ENCODE measurements around the gene RTP3.

Gene RTP3

GRCh38 chr3:46468753-46469600, 28.8 kb upstream of the RTP3 start:
- TF ChIP-seq CTCF (IDR thresholded peaks at IDR 0.05; ENCODE audit: control insufficient read depth, extremely low read depth, insufficient read depth) = no peak
- H3K4me3 ChIP-seq (ENCODE audit: low read depth, low read length) = no peak overlapping the region

GRCh38 chr3:46469680-46470357, 28.0 kb upstream of the RTP3 start:
- no peak for DNase-seq (ENCODE audit: low read depth)
- H3K4me3 ChIP-seq (ENCODE audit: low read depth, low read length) = no peak overlapping the region
- no peak for TF ChIP-seq CTCF (IDR thresholded peaks at IDR 0.05; ENCODE audit: control insufficient read depth, extremely low read depth, insufficient read depth)

More at GRCh38 chr3:46468753-46469600, 28.8 kb upstream of the RTP3 start:
- no peak for DNase-seq (ENCODE audit: low read depth)

- no peak for TF ChIP-seq CTCF (IDR thresholded peaks at IDR 0.05; ENCODE audit: control insufficient read depth, extremely low read depth, insufficient read depth)
- no peak overlapping the region for H3K4me3 ChIP-seq (ENCODE audit: low read depth, low read length)
- no peak for DNase-seq (ENCODE audit: low read depth)
These were observed 26.9 kb upstream of the RTP3 start for GRCh38 chr3:46470831-46471230.

- no peak for DNase-seq (ENCODE audit: low read depth)
- TF ChIP-seq CTCF (IDR thresholded peaks at IDR 0.05; ENCODE audit: control insufficient read depth, extremely low read depth, insufficient read depth) = no peak
- no peak overlapping the region for H3K4me3 ChIP-seq (ENCODE audit: low read depth, low read length)
These were observed 26.3 kb upstream of the RTP3 start for GRCh38 chr3:46471371-46471914.

- no peak for DNase-seq (ENCODE audit: low read depth)
- H3K4me3 ChIP-seq (ENCODE audit: low read depth, low read length) = no peak overlapping the region
- TF ChIP-seq CTCF (IDR thresholded peaks at IDR 0.05; ENCODE audit: control insufficient read depth, extremely low read depth, insufficient read depth) = no peak
These were observed 25.0 kb upstream of the RTP3 start for GRCh38 chr3:46472736-46473135.

GRCh38 chr3:46477145-46477544, 20.6 kb upstream of the RTP3 start:
- no peak for TF ChIP-seq CTCF (IDR thresholded peaks at IDR 0.05; ENCODE audit: control insufficient read depth, extremely low read depth, insufficient read depth)
- DNase-seq (ENCODE audit: low read depth) = no peak
- H3K4me3 ChIP-seq (ENCODE audit: low read depth, low read length) = no peak overlapping the region
